NK-92 treated with Interleukin-12 subunit alpha and Interleukin-12 subunit beta, amount 100 ng/mL, for 24 hours (cell line): ENCODE results near the gene MGLL.

ENCODE experiments used
- DNase-seq: peaks from one replicate; lab custom pipeline; 2025; lab: John Stamatoyannopoulos, UW

The MGLL gene

GRCh38 chr3:127774647-127775046 lies 47.7 kb downstream of the MGLL start:
- DNase-seq, result no peak

DNA sequence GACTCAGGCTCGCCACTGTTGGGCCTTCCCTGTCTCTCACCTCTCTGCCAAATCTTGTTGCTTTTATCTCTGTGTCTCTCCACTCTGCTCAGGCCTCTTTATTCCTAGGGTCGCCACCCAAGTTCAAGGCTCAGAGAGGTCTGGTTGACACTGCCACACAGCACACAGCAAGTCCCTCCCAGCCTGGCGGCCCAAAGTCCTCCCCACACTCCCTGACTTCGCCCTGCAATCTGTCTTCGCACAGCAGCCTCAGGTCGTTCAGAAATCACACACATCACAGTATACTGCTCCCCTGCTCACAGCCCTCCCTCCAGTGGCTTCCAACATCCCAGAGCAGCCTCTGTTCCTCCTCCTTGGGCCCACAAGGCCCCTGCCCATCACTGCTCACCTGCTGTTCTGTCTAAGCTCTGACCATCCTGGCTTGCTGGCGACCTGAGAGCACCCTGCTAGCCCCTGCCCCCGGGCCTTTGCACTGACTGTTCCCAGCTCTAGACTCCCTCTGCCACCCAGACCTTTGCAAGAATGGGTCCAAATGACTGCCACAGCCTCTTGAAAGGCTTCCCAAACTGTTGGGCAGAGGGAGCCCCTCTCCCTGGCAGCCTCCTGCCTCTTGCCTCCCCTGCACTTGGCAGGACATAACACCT lies 48.4 kb downstream of the MGLL start:
- DNase-seq, result no peak

DNA sequence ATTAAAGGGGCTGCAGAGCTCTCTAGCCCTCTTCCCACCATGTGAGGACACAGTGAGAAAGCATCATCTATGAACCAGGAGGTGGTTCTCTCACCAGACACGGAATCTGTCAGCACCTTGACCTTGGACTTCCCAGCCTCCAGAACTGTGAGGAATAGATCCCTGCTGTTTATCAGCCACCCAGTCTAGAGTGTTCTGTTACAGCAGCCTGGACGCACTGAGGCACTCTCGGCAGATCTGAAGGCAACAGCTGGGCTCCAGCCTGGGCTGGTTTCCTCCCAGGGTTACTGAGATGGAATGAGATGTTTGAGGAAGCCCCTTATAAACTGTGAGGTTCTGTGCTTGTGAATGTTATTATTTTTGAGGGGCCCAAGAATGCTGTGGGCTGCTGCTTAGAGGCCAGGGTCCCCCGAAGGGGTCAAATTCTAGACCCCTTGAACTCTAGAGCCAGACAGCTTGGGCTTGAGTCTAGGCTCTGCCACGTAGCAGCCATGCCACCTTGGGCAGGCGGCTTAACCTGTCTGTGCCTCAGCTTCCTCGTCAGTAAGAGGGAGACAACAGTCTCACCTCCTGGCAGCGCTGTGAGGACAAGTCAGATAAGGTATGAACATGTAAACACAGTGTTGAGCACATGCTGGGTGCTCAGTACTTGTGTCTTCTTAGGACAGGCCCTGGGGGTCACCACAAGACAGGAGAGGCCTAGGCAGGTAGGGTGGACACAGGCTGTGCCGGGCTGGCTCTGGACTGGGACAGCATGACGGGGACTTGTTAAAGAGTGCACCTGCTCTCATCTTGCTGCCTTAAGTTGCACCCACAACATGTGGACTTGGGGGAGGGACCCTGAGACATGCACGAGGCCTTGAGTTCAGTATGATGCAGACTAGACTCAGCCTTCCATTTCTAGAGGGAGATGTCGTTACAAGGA lies 49.2 kb downstream of the MGLL start:
- no peak for DNase-seq

- DNase-seq, result no peak
Observed at GRCh38 chr3:127772273-127772672, 50.0 kb downstream of the MGLL start.

DNA sequence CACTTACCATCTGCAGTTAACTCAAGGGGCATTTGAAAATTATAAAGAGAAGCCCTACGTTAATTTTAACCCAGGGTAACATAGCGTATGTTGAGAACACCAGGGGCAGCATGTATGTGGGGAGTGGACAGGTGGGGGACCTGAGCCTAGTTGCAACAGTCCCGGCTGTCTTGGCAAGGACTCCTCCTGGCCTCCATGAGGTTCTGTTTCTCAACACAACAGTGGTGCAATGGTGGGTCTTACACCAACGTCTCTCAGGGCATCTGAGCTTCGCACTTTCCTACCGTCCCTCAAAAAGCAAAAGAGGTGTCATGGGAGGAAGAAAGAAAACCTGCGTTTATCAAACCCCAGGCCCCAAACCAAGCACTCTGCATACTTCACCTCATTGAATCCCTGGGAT lies 50.6 kb downstream of the MGLL start:
- no peak for DNase-seq

- no peak for DNase-seq
Observed at GRCh38 chr3:127770671-127771355, 51.5 kb downstream of the MGLL start.

DNA sequence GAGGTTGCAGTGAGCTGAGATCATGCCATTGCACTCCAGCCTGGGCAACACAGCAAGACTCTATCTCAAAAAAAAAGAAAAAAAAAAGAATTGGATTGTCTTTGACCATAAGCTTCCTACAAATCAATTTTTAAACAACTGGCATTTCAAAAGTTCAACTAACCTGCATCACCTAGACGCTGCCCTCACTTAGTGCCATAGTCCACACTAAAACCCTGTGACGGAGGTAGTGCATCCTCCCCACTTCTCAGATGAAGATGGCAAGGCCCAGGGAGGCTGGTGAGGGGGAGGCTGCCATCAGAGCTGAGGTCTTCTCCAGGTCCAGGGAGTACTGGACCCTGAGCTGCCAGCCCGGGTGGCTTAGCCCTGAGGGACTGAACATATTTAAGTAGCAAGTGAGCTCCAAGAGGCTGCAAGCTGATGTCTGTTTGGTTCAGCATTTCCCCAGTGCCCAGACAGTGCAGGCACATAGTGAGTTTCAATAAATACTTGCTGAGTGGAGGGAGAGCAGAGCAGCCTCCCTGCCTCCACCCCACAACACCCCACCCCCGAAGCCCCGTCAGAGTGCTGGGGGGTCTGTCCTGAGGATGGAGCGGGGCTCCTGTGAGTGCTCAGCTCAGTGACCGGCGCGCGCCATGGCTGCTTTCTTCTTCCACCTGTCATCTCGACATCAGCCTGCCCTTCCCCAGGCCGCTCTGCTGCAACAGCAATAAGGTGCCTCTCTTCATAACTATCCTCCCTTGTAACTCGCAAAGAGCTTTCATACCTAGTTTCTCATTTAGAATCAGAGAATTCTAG lies 52.8 kb downstream of the MGLL start:
- DNase-seq, result no peak

- no peak for DNase-seq
Observed at GRCh38 chr3:127768346-127769008, 53.8 kb downstream of the MGLL start.

DNA sequence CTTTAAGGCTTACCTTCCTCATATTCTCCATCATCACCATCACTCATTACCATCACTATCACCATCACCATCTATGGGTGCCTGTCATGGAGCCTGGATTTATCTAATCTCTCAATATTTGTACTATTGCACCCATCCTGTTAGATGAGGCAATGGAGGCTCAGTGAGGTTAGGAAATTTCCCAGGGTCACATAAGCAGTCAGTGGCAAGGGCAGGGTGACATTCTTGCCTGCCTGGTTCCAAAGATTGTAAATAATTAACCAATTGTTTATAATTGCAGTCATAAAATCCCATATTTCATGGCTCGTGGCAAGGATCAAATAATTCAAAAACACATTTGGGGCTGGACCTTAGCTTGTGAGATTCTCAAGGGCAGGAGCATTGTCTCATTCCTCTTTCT lies 55.2 kb downstream of the MGLL start:
- no peak for DNase-seq

GRCh38 chr3:127765735-127766134 lies 56.6 kb downstream of the MGLL start:
- no peak for DNase-seq

- no peak for DNase-seq
Observed at GRCh38 chr3:127764841-127765362, 57.4 kb downstream of the MGLL start.

DNA sequence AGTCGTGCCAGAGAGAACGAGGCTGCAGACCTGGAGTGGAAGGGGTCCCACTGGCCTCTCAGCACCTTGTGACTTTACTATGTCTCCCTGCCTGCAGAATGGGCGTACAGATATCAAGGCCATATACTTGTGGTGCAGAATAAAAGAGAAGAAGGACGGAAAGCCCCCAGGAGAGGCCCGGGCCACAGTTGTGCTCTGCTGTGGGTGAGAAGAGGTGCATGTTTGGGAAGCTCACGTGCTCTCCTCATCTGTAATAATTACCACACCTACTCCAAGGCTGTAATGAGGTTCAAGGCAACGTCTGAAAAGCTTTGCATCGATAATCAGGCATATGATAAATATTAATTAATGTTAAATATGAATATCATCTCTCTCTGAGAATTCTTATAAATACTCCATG lies 58.0 kb downstream of the MGLL start:
- no peak for DNase-seq

GRCh38 chr3:127763816-127764215 lies 58.5 kb downstream of the MGLL start:
- DNase-seq, result no peak

- DNase-seq, result no peak
Observed at GRCh38 chr3:127763337-127763736, 59.0 kb downstream of the MGLL start.

DNA sequence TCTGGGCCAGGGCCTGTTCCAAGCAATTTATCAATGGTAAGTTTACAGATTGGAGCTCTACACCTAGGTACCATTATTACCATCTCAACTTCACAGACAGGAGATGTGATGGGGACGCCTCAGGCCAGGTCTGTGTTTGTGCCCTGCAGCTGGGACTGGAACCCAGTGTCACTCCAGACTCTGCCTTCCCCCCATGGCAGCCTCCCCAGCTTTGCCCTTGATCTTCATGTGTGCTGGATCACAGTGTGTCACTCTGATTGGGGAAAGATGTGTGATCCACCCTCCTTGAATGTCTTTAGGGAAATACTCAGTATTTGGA lies 59.6 kb downstream of the MGLL start:
- no peak for DNase-seq

DNA sequence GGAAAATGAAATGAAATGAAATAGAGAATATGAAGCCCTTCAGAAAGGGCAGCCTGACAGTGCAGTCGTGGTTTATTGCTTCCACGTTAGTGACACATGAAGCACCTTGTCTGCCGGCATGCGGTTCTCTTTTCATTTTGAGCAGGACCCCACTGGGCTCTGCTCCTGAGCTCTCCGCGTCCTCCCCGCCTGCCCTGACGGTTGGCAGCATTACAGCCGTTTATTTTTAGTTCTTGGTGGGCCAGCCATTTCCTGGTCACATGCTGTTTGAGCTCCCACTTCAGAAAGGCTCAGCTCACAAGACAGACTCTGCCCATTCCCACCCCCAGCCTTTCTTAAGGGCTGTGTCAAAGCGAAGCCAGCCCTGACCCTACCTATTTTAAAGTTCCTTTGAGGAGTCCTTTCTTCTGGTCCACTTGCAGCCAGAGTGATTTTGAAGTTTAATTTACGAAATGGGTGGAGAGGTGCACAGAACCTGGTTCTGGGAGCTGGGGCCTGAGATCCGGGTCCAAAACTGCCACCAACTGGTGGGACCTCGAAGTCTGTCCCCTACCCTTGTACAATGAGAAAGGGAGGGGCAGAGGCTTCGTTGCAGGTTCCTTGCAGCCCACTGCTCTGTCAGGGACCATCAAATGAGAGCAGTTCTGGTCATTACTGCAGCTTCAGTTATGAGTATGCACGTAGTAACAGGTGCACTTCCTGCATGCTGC lies 60.1 kb downstream of the MGLL start:
- peak; percentile 33 for DNase-seq

DNA sequence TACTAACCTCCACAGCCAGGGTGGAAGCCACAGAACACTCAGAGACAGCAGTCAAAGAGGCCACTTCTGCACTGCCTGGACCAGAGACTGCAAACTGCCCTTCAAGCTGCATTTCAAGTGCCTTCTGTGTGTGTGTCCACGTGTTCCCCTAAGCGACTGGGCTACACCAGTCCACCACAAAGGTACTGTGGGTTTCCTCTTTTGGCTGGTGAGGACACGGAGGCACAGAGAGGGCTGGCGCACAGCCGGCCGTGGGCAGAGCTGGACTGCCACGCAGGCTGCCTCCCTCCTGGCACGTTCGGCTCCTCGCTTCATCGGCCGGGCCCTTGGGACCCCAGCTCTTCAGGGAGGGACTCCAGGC lies 60.9 kb downstream of the MGLL start:
- no peak for DNase-seq

- no peak for DNase-seq
Observed at GRCh38 chr3:127760791-127761440, 61.4 kb downstream of the MGLL start.

DNA sequence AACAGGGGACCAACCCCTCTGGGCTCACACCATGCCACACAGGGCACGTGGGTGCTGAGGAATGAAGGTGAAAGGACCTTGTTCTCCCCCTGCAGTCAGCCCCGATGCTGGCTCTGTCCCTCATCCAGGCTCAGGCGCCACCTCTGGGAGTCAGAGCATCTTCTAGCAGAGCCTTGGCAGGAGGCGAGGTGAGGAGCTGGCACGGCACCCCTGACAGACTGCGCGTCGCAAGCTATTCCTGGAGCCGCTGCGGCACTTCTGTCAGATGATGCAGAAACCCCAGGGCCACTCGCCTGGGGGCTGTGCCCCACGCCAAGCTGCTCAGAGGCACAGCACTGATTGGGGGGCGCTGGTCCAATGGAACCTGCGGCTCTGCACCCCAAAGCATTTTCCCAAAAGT lies 62.0 kb downstream of the MGLL start:
- DNase-seq, result no peak

DNA sequence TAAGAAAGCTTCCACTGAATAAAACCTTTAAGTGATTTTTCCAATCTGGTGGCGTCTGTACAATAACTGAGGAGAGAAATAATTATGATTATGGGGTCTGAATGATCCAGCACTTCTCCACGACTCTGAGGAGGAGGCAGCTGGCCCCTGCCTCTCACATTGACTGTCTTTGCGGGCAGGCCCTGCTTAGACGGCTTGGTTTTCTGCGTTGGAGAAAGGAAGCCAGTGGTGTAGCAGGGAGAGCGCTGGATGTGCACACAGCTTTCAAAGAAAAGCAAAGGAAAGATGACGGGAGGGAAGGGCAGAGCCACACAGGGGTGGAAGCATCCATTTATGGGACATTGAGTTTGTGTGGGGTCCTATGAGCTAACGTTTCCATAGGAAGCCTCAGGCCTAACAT lies 62.5 kb downstream of the MGLL start:
- no peak for DNase-seq
